Stimulated activated CD8-positive, alpha-beta memory T cell treated with anti-CD3 and anti-CD28 coated beads, Interleukin-12 subunit alpha, Interleukin-12 subunit beta, amount 100 ng/mL, for 1 hour (primary cell): ENCODE measurements around the gene RAD51B.

Experiments used
- DNase-seq: peaks from one replicate; pipeline ENCODE4 v3.0.0-alpha.2; 2020; ENCODE audit warnings: low read depth

RAD51B gene

GRCh38 chr14:68622856-68623255 is 803.3 kb downstream of the RAD51B start:
- DNase-seq, result no peak

- no peak for DNase-seq
Measured at GRCh38 chr14:68623307-68623706, 803.7 kb downstream of the RAD51B start.

GRCh38 chr14:68623826-68624225 is 804.2 kb downstream of the RAD51B start:
- DNase-seq, result no peak

GRCh38 chr14:68624541-68625220 is 805.1 kb downstream of the RAD51B start:
- DNase-seq, result no peak

- no peak for DNase-seq
Measured at GRCh38 chr14:68625366-68626090, 805.9 kb downstream of the RAD51B start.

GRCh38 chr14:68626386-68626785 is 806.8 kb downstream of the RAD51B start:
- DNase-seq, result no peak

- no peak for DNase-seq
Measured at GRCh38 chr14:68627050-68627867, 807.7 kb downstream of the RAD51B start.

- DNase-seq, result peak; percentile 42
Measured at GRCh38 chr14:68627868-68628604, 808.5 kb downstream of the RAD51B start.

- peak; percentile 12 for DNase-seq
Measured at GRCh38 chr14:68628605-68629310, 809.2 kb downstream of the RAD51B start.

- DNase-seq, result no peak
Measured at GRCh38 chr14:68630081-68630571, 810.5 kb downstream of the RAD51B start.

GRCh38 chr14:68630611-68631393 is 811.2 kb downstream of the RAD51B start:
- no peak for DNase-seq

GRCh38 chr14:68631394-68632053 is 811.9 kb downstream of the RAD51B start:
- DNase-seq, result no peak

- no peak for DNase-seq
Measured at GRCh38 chr14:68632054-68632895, 812.7 kb downstream of the RAD51B start.

GRCh38 chr14:68633131-68633991 is 813.8 kb downstream of the RAD51B start:
- no peak for DNase-seq

- DNase-seq, result no peak
Measured at GRCh38 chr14:68634332-68634731, 814.8 kb downstream of the RAD51B start.

GRCh38 chr14:68634874-68635595 is 815.5 kb downstream of the RAD51B start:
- DNase-seq, result no peak

- no peak for DNase-seq
Measured at GRCh38 chr14:68636597-68636996, 817.0 kb downstream of the RAD51B start.
